NCI-H69 (cell line): ENCODE results near the gene EVA1A.

Source experiments
- DNase-seq: peaks from one replicate; lab custom pipeline; 2025; lab: John Stamatoyannopoulos, UW

Gene EVA1A

DNA sequence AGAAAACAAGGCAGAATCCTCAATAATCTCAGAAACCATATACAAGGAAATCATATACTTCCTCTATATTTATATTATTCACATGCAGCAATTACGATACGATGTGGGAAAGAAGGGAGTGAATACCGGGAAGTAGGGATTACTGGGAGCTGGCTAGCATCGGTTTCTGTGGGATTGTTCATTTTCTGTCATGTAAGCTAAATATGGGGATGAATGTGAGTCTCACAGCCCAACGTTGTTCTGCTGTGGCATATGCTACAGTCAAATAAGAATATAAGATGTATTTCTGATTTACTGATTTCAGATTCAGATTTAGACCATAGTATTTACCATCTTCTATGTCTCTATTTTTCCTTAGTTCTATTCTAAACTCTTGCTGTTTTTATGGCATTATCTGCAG is 113.6 kb downstream of the EVA1A start:
- no peak for DNase-seq
